Activated CD4-positive, alpha-beta memory T cell treated with anti-CD3 and anti-CD28 coated beads, Interleukin-2, amount 10 ng/mL, durations not matched to agents 7 days and 5 days (primary cell): ENCODE measurements around the gene BUD13. TPM values are rescaled to one million over a fixed set of nuclear protein-coding genes. Genes with fewer than 3 reads are reported as not detected.
"Not testable (repeated sequence)": the region's sequence is repeated elsewhere in the genome, so short reads cannot be mapped to it uniquely, and the experiment has no call there.

Experiments used
- CTCF ChIA-PET: fragments of 350-600 bp; sonication (Branson Sonifier 250); formaldehyde crosslinking; loops from one replicate; lab custom pipeline; 2021; ENCODE audit warnings: antibody characterized with exemption, inconsistent platforms; lab: Charles Lee
- POLR2A ChIA-PET: fragments of 350-600 bp; sonication (Branson Sonifier 250); formaldehyde crosslinking; loops from one replicate; lab custom pipeline; 2021; ENCODE audit warnings: antibody characterized with exemption; lab: Charles Lee
- DNase-seq: peaks from one replicate; pipeline ENCODE4 v3.0.0-alpha.2; 2020
- H3K27ac Mint-ChIP-seq: one replicate; pipeline ENCODE4 v1.8.0; 2021; ENCODE audit warnings: mild to moderate bottlenecking, mixed read lengths
- H3K27me3 Mint-ChIP-seq: one replicate; pipeline ENCODE4 v1.8.0; 2021; ENCODE audit warnings: mixed read lengths
- H3K36me3 Mint-ChIP-seq: one replicate; pipeline ENCODE4 v1.8.0; 2021; ENCODE audit warnings: low read depth, mixed read lengths
- H3K4me1 Mint-ChIP-seq: one replicate; pipeline ENCODE4 v1.8.0; 2021; ENCODE audit warnings: mixed read lengths
- H3K4me3 Mint-ChIP-seq: one replicate; pipeline ENCODE4 v1.8.0; 2021; ENCODE audit warnings: mild to moderate bottlenecking, mixed read lengths
- H3K9me3 Mint-ChIP-seq: one replicate; pipeline ENCODE4 v1.8.0; 2021; ENCODE audit warnings: mixed read lengths
- total RNA-seq, 2 experiments: library from RNA; stranded (reverse); gene quantifications; one replicate each; pipeline ENCODE4 v1.2.3, GENCODE V29; 2021

The BUD13 gene
- total RNA-seq, 2 experiments from 2014 or later, result 34.1 to 35.1 TPM

DNA sequence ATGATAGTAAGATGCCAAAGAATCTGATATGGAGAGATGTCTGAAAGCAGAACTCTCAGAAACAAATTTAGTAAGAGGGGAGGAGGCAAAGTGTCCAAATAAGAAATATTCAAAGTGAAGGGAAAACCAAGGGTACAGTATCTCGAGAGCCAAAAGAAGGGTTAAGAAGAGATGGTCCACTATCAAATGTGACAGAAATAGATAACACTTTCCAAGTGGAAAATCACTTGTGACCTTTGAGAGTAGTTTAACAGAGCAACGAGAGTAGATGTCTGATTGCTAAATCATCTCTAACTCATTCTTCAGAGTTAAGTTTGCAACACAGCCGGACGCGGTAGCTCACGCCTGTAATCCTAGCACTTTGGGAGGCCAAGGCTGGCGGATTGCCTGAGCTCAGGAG lies 4.3 kb upstream of the BUD13 start:
- Mint-ChIP-seq H3K27ac (peak overlapping the region; percentile 34), H3K9me3 (no peaks in the 10 kb centered on the region), H3K36me3 (peaks cover 68% of the 10 kb centered on the region), H3K4me1 (peaks cover 62% of the 10 kb centered on the region), H3K4me3 (no peak overlapping the region), H3K27me3 (no peaks in the 10 kb centered on the region)
- ChIA-PET CTCF (interaction anchor here (0.7 kb wide), 2 partner anchors 10 to 20 kb away, joined by 3 read pairs; partner anchors contain the start of gene ZPR1), POLR2A (interaction anchor here (8.8 kb wide), 1 partner anchor 11 kb away, joined by 119 read pairs; the partner anchor contains the start of genes APOA5 and ZPR1)
- DNase-seq, result no peak

DNA sequence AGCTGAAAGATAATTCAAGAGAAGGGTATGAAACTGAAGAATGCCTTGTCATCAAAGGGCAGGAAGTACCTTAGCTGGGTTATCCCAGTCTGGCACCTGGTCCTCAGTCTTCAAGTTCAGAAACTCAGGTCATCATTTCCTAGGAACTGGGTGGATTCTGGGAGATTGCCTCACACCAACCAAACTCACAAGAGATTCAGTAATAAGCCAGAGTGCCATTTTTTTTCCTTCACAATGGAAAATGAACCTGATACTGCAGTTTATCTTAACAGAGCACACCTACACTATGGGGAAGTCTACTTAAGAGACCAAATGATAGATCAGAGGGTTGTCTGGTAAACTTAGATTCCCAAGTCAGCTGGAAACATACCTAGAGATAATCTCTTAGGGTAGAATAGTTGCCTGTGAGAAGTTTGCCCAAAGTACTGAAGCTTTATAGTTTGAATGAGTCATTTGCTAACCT lies 3.8 kb upstream of the BUD13 start:
- Mint-ChIP-seq H3K36me3 (peaks cover 63% of the 10 kb centered on the region), H3K9me3 (no peaks in the 10 kb centered on the region), H3K4me3 (no peak overlapping the region), H3K4me1 (peaks cover 65% of the 10 kb centered on the region), H3K27ac (peak overlapping the region; percentile 34), H3K27me3 (no peaks in the 10 kb centered on the region)
- no peak for DNase-seq
- CTCF ChIA-PET, result interaction anchor here (0.7 to 1.3 kb wide), 2 partner anchors 11 to 15 kb away, joined by 3 to 4 read pairs; partner anchors contain the start of genes APOA5 and ZPR1
- POLR2A ChIA-PET, result interaction anchor here (8.8 kb wide), 1 partner anchor 12 kb away, joined by 119 read pairs; the partner anchor contains the start of genes APOA5 and ZPR1

DNA sequence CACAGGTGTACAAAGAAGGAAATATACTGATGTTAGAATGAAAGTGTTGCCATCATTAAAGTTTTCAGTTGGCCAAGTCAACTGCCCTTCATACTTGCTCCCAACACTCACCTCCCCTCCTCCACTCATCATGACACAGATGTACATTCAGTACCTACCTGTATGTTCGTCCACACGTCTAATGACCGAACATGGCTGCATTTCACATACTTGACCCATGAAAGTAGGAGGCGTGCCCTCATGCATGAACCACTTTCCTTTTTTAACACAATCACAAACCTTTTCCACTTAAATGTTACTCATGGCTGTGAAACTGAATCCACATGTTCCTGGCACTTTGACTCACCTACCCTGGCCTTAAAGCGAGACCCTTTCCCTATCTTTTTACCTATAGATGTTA lies 3.2 kb upstream of the BUD13 start:
- H3K4me1 Mint-ChIP-seq, result peaks cover 65% of the 10 kb centered on the region
- H3K9me3 Mint-ChIP-seq, result no peaks in the 10 kb centered on the region
- no peak for DNase-seq
- POLR2A ChIA-PET, result interaction anchor here (0.6 to 8.8 kb wide), 2 partner anchors 12 to 153 kb away, joined by 3 to 119 read pairs; partner anchors contain the start of genes APOA5 and ZPR1
- H3K36me3 Mint-ChIP-seq, result peaks cover 59% of the 10 kb centered on the region
- CTCF ChIA-PET, result interaction anchor here (1.3 kb wide), 1 partner anchor 15 kb away, joined by 4 read pairs; the partner anchor contains the start of gene APOA5
- peak overlapping the region; percentile 60 for H3K27ac Mint-ChIP-seq
- no peaks in the 10 kb centered on the region for H3K27me3 Mint-ChIP-seq
- no peak overlapping the region for H3K4me3 Mint-ChIP-seq

DNA sequence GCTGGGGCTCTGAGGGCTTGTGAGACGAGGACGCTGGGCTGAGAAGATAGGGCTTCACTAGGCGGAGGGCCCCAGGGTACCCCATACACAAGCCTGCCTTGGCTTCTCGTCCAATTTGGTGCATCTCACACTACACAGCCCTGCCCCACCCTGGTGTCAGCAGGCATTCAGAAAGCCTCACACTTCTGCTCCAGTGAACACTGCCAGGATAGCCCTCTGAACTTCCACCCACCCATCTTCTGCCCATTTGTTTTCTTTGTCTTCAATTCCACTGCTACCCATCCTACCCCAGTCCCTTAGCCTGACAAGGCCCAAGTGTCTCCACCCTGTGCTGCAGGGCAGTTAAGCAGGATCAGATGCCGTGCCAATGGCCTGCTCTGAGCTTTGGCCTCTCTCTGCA lies 1.9 kb upstream of the BUD13 start:
- no peaks in the 10 kb centered on the region for H3K9me3 Mint-ChIP-seq
- peak overlapping the region; percentile 32 for H3K27ac Mint-ChIP-seq
- peaks cover 53% of the 10 kb centered on the region for H3K36me3 Mint-ChIP-seq
- DNase-seq, result no peak
- H3K4me3 Mint-ChIP-seq, result no peak overlapping the region
- CTCF ChIA-PET, result interaction anchor here (2.6 to 5.2 kb wide), 2 partner anchors 16 to 61 kb away, joined by 15 to 33 read pairs; partner anchors contain the start of gene APOA5
- POLR2A ChIA-PET, result interaction anchor here (1.5 to 8.8 kb wide), 6 partner anchors 9 to 369 kb away, joined by 4 to 119 read pairs (median 20); partner anchors contain the start of genes APOA5, PAFAH1B2 and ZPR1
- H3K27me3 Mint-ChIP-seq, result no peaks in the 10 kb centered on the region
- peaks cover 64% of the 10 kb centered on the region for H3K4me1 Mint-ChIP-seq

DNA sequence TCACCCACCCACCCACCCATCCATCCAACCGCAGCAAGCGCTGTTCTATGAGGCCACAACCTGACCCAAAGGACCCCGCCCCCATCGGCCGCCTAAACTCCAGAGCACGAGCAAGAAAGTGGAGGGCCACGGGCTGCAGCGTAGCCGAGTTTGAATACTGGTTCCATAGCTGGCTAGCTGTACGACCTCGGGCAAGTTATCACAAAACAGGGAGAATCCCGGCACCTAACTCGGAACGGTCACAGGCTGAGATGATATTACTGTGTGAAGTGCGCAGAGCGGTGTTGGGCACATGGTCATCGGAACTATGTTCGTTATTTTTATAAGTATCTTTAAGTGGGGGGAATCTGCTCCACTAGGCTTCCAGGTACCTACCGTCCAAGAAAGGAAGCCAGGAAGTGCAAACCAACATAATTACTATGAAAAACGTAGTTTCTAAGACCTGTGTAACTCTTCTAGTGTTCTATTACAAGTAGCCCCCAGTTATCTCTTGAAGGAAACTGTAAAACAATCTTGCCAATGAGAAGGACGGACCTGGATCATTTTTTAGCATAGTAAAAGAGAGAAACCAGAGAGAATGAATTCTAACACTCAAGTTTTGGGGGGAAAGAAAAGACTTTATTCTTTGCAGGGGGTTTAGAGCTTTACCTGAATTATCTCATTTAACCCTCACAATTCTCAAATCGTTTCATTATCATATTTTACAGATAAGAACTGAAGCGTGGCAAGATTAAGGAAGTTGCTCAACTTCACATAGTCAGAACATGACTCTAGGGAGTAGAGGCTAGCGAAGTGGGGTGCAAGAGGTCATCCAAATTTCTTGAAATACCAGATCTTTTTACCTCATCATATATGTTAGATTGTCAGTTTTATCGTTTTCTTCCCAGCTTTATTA lies 663 bp upstream of the BUD13 start:
- POLR2A ChIA-PET, result interaction anchor here (0.7 to 8.8 kb wide), 16 partner anchors 9 to 457 kb away, joined by 3 to 119 read pairs (median 4); partner anchors contain the start of genes APOA5, PAFAH1B2 and ZPR1
- H3K4me1 Mint-ChIP-seq, result peaks cover 63% of the 10 kb centered on the region
- peaks cover 49% of the 10 kb centered on the region for H3K36me3 Mint-ChIP-seq
- CTCF ChIA-PET, result interaction anchor here (0.8 to 5.2 kb wide), 6 partner anchors 14 to 332 kb away, joined by 3 to 33 read pairs (median 8); partner anchors contain the start of genes APOA5 and ZPR1
- no peaks in the 10 kb centered on the region for H3K27me3 Mint-ChIP-seq
- H3K27ac Mint-ChIP-seq, result peak overlapping the region; percentile 91
- H3K9me3 Mint-ChIP-seq, result no peaks in the 10 kb centered on the region
- H3K4me3 Mint-ChIP-seq, result peak overlapping the region; percentile 97
- no peak for DNase-seq

DNA sequence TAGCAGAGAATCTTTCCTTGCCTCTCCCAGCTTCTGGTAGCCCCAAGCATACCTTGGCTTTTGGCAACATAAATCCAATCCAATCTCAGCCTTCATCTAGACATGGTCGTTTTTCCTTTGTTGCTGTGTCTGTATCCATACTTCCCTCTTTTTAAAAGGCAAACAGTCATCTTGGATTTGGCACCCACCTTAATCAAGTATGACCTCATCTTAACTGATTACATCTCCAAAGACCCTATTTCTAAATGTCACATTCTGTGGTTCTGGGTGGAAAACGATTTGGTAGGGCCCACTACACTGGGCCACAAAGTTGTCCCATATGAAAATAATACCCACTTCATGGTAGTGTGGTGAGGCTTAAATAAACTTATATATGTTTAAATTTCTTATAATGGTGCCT lies 852 bp downstream of the BUD13 start:
- no peaks in the 10 kb centered on the region for H3K9me3 Mint-ChIP-seq
- H3K36me3 Mint-ChIP-seq, result peaks cover 34% of the 10 kb centered on the region
- H3K4me3 Mint-ChIP-seq, result peak overlapping the region; percentile 97
- ChIA-PET CTCF (interaction anchor here (0.7 to 5.2 kb wide), 7 partner anchors 15 to 409 kb away, joined by 3 to 33 read pairs (median 5); partner anchors contain the start of genes APOA5 and ZPR1), POLR2A (interaction anchor here (1.0 to 8.8 kb wide), 11 partner anchors 11 to 407 kb away, joined by 3 to 119 read pairs (median 4); partner anchors contain the start of genes APOA1, APOA5 and ZPR1)
- H3K27ac Mint-ChIP-seq, result peak overlapping the region; percentile 91
- H3K27me3 Mint-ChIP-seq, result no peaks in the 10 kb centered on the region
- peaks cover 57% of the 10 kb centered on the region for H3K4me1 Mint-ChIP-seq
- DNase-seq, result no peak

DNA sequence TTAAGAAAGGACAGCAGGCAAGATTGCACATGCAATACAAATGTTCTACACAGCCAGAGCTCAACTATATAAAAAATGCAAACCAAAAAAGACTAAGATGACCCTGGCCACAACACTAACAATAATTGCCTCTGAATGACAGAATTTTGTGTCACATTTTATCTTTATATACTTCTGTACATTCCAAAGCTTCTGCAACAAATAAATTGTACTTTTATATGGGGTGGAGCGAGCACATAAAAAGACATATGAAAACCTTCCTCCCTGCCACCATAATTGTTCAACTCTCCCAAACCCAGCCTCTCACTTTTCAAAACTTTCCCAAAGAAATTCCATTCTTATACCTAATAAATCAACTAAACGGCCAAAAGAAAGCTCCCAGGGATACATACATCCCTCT lies 10.7 kb downstream of the BUD13 start:
- peaks cover 63% of the 10 kb centered on the region for H3K36me3 Mint-ChIP-seq
- ChIA-PET CTCF (no interaction called here), POLR2A (interaction anchor here (1.4 to 2.8 kb wide), 2 partner anchors 10 to 24 kb away, joined by 3 to 13 read pairs; partner anchors contain the start of gene BUD13)
- no peak overlapping the region for H3K4me3 Mint-ChIP-seq
- DNase-seq, result no peak
- H3K9me3 Mint-ChIP-seq, result no peaks in the 10 kb centered on the region
- no peaks in the 10 kb centered on the region for H3K4me1 Mint-ChIP-seq
- H3K27me3 Mint-ChIP-seq, result no peaks in the 10 kb centered on the region
- H3K27ac Mint-ChIP-seq, result no peak overlapping the region

DNA sequence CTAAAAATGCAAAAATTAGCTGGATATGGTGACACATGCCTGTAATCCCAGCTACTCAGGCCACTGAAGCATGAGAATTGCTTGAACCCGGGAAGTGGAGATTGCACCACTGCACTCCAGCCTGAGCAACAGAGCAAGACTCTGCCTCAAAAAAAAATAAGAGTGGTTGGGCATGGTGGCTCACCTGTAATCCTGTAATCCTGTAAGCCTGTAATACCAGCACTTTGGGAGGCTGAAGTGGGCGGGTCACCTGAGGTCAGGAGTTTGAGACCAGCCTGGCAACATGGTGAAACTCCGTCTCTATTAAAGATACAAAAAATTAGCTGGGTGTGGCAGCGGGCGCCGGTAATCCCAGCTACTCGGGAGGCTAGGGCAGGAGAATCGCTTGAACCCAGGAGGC lies 16.7 kb downstream of the BUD13 start:
- peaks cover 61% of the 10 kb centered on the region for H3K36me3 Mint-ChIP-seq
- H3K4me1 Mint-ChIP-seq, H3K27ac Mint-ChIP-seq, DNase-seq, H3K27me3 Mint-ChIP-seq, H3K4me3 Mint-ChIP-seq, POLR2A ChIA-PET, H3K9me3 Mint-ChIP-seq: not testable (repeated sequence)
- CTCF ChIA-PET, result interaction anchor here (1.0 to 1.9 kb wide), 2 partner anchors 13 to 23 kb away, joined by 3 to 10 read pairs; no protein-coding TSS in a partner anchor

DNA sequence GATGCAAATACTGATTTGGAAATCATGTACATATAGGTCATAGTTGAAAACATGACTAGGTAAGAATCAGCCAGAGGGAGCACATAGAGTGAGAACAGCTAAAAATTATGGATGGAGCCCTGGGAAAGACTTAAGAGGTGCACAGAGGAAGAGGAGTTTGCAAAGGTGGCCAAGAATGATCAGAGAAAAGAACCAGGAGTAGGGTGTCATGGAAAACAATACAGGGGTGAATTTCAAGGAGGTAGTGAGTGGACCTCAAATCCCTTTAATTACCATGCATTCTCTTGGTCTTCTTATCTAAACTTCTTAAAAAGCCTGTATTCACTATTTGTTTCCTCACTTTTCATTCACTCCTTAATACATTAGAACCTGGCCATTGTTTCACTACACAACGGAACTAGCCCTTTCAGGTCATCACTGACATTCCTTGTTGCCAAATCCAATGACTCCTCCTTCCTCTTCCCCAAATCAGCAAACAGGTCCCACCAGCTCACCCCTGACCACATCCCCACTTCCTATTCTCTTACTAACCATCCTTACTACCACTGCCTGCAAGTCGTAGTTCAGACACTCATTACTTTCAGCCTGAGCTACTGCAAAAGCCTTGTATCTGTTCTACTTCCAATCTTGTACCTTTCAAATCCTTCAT lies 22.6 kb downstream of the BUD13 start:
- no peak overlapping the region for H3K27ac Mint-ChIP-seq
- CTCF ChIA-PET, result interaction anchor here (1.3 kb wide), 1 partner anchor 86 kb away, joined by 4 read pairs; no protein-coding TSS in a partner anchor
- H3K4me1 Mint-ChIP-seq, result no peaks in the 10 kb centered on the region
- peaks cover 43% of the 10 kb centered on the region for H3K36me3 Mint-ChIP-seq
- POLR2A ChIA-PET, result interaction anchor here (1.1 kb wide), 1 partner anchor 395 kb away, joined by 3 read pairs; no protein-coding TSS in a partner anchor
- no peaks in the 10 kb centered on the region for H3K9me3 Mint-ChIP-seq
- DNase-seq, result no peak
- no peak overlapping the region for H3K4me3 Mint-ChIP-seq
- H3K27me3 Mint-ChIP-seq, result no peaks in the 10 kb centered on the region

DNA sequence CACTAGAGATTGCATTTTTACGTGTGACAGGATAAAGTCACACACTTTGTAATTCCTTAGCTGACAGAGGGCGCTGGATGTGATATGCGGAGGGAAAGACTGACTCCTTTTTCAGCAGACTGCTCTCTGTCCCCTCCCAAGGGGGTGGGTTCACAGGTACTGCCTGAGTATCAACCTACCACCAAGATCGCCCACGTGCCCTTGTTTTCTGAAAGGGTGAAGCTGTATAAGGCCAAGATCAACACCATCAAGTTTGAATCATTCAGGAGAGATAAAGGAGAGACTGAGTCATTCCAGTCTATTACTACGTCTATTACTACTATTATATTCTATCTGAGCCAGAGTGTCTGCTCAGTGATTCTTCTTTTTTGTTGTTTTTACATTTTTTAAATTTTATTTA lies 30.7 kb downstream of the BUD13 start:
- no peak overlapping the region for H3K27ac Mint-ChIP-seq
- H3K4me3 Mint-ChIP-seq, result no peak overlapping the region
- no peak for DNase-seq
- H3K27me3 Mint-ChIP-seq, result no peaks in the 10 kb centered on the region
- no peaks in the 10 kb centered on the region for H3K9me3 Mint-ChIP-seq
- ChIA-PET POLR2A (no interaction called here), CTCF (interaction anchor here (1.4 to 4.2 kb wide), 5 partner anchors 8 to 18 kb away, joined by 3 to 35 read pairs (median 8); no protein-coding TSS in a partner anchor)
- H3K4me1 Mint-ChIP-seq, result peaks cover 1% of the 10 kb centered on the region
- H3K36me3 Mint-ChIP-seq, result peaks cover 16% of the 10 kb centered on the region

DNA sequence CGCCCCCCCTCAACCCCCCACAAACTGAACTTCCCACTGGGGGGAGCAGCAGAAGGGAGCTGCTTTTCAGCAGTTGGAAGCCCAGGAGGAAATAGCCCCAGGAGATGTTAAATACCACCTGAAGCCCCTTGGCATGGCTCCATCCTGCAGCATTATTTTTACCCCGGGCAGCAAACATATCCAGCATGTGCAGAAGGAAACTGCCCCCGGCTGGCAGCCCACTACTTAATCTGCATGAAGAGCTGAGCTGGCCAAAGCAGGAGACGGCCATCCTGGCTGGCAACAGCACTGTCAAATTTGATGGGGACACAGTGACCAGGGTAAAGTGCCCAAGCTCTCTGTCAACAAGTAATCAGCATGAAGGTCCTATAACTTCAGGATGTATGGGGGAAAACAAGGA lies 32.0 kb downstream of the BUD13 start:
- no peaks in the 10 kb centered on the region for H3K27me3 Mint-ChIP-seq
- ChIA-PET POLR2A (no interaction called here), CTCF (interaction anchor here (0.9 to 4.2 kb wide), 2 partner anchors 7 to 14 kb away, joined by 3 to 35 read pairs; no protein-coding TSS in a partner anchor)
- H3K9me3 Mint-ChIP-seq, result no peaks in the 10 kb centered on the region
- peaks cover 1% of the 10 kb centered on the region for H3K4me1 Mint-ChIP-seq
- no peak for DNase-seq
- H3K27ac Mint-ChIP-seq, result no peak overlapping the region
- H3K4me3 Mint-ChIP-seq, result no peak overlapping the region
- peaks cover 11% of the 10 kb centered on the region for H3K36me3 Mint-ChIP-seq

DNA sequence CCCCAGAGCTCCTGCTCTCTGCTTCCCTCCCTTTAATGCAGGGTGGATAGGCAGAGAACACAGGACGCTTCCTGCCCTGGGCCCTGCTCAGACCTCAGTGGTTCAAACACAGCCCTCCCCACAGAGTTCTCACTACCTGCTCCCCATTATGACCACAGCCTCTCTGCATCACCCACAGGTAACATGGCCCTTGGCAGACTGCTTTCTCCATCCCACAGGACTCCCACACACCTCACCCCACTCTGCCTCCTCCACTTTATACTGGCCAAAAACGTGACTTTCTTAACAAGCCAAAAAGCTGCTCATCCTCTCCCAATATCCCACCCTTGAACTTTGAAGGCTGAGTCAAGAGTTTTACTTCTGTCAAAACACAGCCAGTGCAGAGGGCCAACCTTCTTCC lies 33.8 kb downstream of the BUD13 start:
- Mint-ChIP-seq H3K36me3 (no peaks in the 10 kb centered on the region), H3K9me3 (no peaks in the 10 kb centered on the region), H3K27ac (no peak overlapping the region), H3K4me1 (peaks cover 1% of the 10 kb centered on the region), H3K4me3 (no peak overlapping the region), H3K27me3 (no peaks in the 10 kb centered on the region)
- POLR2A ChIA-PET, result interaction anchor here (1.3 kb wide), 1 partner anchor 10 kb away, joined by 3 read pairs; no protein-coding TSS in a partner anchor
- DNase-seq, result no peak
- CTCF ChIA-PET, result interaction anchor here (1.0 to 1.3 kb wide), 2 partner anchors 52 to 367 kb away, joined by 3 to 4 read pairs; no protein-coding TSS in a partner anchor
